Stromal cell of bone marrow (primary cell): ENCODE measurements around the gene CCDC180.
"Not testable (repeated sequence)": the region's sequence is repeated elsewhere in the genome, so short reads cannot be mapped to it uniquely, and the experiment has no call there.

Experiments
- DNase-seq: peaks from one replicate; pipeline ENCODE4 v3.0.0-alpha.2; 2012; ENCODE audit warnings: low read depth

CCDC180 gene

DNA sequence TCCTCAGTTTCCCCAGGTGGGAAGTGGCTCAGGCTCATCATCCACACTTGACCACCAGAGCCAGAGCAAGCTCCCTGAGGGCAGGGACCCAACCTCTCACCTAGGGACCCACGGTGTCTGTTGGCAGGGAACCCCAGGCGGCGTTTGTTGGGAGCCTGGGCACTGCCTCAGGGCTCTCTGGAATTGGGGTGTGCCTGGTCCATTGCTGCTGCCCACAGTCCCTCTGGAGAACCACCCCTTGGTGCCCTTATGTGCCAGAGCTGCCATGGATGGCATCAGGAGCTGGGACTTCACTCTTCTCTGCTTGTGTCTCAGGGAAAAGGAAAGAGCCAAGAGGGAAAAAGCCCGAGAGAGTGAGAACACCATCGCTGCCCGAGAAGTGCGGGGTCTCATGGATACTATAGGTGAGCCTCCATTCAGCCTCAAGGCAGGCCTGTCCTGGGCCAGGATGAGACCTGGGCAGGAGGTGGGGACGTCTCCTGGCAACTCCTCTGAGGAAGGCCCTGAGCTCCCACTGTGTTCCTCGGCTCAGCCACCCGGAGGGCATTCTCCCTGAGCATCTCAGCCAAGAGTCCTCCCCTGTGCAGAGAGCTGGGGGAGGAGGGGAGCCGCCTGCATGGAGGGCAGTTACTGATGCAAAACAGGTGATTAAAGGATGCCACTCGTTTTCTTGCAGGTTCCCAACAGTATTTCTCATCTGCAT lies 4.5 kb downstream of the CCDC180 start:
- DNase-seq, result no peak

GRCh38 chr9:97312556-97312955 lies 5.1 kb downstream of the CCDC180 start:
- no peak for DNase-seq

- DNase-seq, result no peak
These were observed 5.8 kb downstream of the CCDC180 start for GRCh38 chr9:97313243-97313642.

GRCh38 chr9:97313746-97314145 lies 6.3 kb downstream of the CCDC180 start:
- no peak for DNase-seq

GRCh38 chr9:97314503-97314902 lies 7.0 kb downstream of the CCDC180 start:
- DNase-seq, result no peak

GRCh38 chr9:97315550-97315949 lies 8.1 kb downstream of the CCDC180 start:
- DNase-seq, result peak; percentile 28

DNA sequence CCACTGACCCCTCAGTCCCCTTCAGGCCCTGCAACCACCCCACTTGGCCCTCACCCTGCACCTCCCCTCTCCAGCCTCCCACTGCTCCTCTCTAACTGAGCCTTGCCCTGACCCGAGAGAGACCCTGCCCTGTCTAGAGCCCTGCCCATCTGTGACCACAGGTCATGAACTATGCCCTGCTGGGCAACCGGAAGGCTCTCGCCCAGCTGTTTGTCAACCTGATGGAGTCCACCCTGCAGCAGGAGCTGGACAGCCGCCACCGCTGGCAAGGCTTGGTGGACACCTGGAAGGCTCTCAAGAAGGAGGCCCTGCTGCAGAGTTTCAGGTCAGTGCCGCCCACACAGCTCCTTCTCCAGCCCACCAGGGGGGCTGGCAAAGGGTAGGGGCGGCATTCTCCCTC lies 9.4 kb downstream of the CCDC180 start:
- no peak for DNase-seq

DNA sequence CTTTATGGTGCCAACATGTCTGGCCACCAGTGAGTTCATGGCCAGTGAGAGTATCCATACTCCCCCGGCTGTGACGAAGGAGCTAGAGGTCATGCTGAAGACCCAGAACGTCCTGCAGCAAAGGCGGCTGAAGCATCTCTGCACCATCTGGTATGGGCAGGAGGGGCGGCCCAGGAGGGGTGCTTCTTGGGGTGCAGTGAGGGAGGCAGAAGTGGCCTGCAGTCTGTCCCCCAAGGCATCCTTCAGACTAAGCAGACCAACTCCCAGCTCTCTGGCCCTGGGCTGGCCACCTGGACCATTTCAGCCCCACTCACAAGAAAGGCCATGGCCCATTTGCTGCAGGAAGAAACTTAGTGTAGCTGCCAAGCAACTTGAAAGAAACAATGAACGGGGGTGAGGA lies 11.0 kb downstream of the CCDC180 start:
- no peak for DNase-seq

DNA sequence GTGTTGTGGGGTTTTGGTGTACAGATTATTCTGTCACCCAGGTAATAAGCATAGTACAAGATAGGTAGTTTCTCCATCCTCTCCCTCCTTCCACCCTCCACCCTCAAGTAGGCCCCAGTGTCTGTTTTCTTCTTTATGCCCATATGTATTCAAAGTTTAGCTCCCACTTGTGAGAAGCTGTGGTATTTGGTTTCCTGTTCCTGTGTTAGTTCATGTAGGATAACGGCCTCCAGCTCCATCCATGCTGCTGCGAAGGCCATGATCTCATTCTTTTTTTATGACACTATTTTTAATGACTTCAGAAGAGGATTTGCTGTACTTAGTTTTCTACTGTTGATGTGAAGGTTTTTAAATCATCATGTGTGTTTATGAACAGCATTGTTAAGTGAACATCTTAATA lies 11.9 kb downstream of the CCDC180 start:
- no peak for DNase-seq

DNA sequence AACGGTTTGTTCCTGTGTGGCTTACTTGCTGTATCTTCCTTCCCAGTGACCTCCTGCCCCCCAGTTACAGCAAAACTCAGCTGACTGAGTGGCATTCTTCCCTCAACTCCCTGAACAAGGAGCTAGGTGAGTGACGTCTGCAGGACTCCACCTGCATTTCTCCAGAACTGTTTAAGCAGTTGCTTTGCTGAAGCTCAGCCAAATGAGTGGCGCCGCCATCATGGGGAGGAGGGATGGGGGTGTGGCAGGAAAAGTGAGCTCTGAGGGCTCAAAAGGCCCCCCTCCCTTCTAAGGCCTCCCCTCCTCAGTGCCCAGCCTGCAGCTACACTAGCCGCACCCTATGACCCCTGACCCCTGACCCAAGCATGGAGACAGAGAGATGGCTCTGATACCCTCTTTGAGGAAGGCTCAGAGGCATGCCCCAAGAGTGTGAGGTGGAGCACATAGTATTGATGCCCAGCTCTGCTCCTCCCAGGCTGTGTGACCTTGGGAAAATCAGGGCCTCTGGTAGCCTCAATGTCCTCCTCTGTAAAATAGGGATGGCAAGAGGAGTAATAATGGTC lies 12.7 kb downstream of the CCDC180 start:
- no peak for DNase-seq

- DNase-seq, result no peak
These were observed 13.8 kb downstream of the CCDC180 start for GRCh38 chr9:97321251-97321650.

GRCh38 chr9:97321691-97322090 lies 14.2 kb downstream of the CCDC180 start:
- DNase-seq, result no peak

- no peak for DNase-seq
These were observed 14.6 kb downstream of the CCDC180 start for GRCh38 chr9:97322105-97322504.

DNA sequence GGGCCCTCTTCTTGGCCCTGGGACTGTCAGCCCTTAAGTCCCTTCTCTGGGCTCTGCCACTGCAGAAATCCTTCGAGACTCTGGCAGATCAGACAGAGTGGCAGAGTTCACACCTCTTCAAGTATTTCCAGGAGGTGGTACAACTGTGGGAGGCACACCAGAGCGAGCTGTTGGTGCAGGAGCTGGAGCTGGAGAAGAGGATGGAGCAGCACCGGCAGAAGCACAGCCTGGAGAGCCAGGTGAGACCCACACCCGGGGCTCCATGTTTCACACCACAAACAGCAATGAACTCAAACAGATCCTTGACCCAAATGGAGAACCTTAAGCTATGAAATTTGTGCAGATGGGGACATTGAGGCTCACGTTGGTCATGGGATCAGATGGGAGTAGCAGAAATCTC lies 17.5 kb downstream of the CCDC180 start:
- DNase-seq, result no peak

DNA sequence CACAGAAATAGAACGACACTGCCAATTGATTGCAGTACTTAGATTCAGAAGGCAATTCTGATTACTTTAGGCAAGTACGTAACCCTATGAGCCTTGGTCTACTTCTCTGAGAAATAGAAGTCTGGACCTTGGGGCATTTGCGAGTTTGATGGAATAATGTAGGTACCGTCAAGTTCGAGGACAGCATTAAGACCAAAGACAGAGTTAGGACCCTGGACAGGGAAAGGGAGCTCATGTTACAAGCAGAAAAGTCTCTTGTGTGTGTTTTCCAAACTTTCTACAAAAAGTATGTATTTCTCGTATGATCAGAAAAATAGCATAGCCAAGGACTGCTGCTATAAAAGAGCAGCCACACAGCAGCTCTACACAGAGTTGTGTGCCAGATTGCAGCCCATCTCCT lies 20.1 kb downstream of the CCDC180 start:
- DNase-seq, result no peak

DNA sequence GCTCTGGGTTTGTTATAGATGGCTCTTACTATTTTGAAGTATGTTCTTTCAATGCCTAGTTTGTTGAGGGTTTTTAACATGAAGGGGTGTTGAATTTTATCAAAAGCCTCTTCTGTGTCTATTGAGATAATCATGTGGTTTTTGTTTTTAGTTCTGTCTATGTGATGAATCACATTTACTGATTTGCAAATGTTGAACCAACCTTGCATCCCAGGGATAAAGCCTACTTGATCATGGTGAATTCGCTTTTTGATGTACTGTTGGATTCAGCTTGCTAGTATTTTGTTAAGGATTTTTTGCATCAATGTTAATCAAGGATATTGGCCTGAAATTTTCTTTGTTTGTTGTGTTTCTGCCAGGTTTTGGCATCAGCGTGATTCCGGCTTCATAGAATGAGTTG lies 25.5 kb downstream of the CCDC180 start:
- DNase-seq, result no peak

GRCh38 chr9:97335622-97336021 lies 28.2 kb downstream of the CCDC180 start:
- DNase-seq, result not testable (repeated sequence)

GRCh38 chr9:97348871-97349270 lies 41.4 kb downstream of the CCDC180 start:
- no peak for DNase-seq

- no peak for DNase-seq
These were observed 41.9 kb downstream of the CCDC180 start for GRCh38 chr9:97349400-97349799.

GRCh38 chr9:97354637-97355036 lies 47.2 kb downstream of the CCDC180 start:
- DNase-seq, result no peak

DNA sequence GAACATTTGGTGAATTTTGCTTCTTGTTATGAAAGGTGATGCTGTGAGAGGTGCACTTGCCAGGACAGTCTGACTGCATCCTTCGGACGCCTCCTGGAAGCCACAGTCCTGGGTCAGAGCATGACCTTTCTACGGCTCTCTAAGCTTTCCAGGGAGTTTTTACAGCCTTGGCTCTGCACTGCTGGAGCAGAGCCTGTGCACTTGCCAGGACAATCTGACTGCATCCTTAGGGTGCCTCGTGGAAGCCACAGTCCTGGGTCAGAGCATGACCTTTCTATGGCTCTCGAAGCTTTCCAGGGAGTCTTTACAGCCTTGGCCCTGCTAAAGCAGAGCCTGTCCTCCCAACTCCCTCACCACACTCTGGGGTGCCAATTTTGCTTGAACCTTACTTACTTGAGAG lies 49.6 kb downstream of the CCDC180 start:
- no peak for DNase-seq
